ENCODE measurements around the gene GGA3.

The GGA3 gene

DNA sequence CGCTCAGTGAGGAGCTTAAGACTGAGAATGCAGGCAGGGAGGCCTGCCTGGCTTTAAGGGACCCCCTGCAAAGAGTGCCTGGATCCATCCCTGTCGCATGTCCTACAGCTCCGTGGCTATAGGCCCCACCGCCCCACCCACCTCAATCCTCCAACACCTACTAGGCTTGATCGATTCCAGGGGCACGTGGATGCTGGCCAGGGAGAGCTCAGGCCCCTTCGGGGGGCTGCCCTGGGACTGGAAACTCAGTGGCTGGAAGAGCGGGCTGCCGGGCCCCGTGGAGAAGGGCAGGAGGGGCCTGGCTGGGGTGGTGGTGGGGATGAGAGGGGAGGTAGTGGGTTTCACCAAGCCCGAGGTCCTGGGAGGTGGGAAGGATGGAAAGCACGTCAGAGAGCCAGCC, 22.2 kb downstream of the GGA3 start:
- TF ChIP-seq CTCF (IDR thresholded peaks at IDR 0.05; ENCODE audit: low read depth, low read length, missing control alignments): no peak
- DNase-seq (ENCODE audit: extremely low read depth, low read depth): no peak
- H3K4me3 ChIP-seq (replicated peaks; ENCODE audit: low read depth, low read length): no peak overlapping the region

GRCh38 chr17:75238684-75239191, 22.7 kb downstream of the GGA3 start:
- no peak overlapping the region for H3K4me3 ChIP-seq (replicated peaks; ENCODE audit: low read depth, low read length)
- TF ChIP-seq CTCF (IDR thresholded peaks at IDR 0.05; ENCODE audit: low read depth, low read length, missing control alignments): peak; percentile 93
- no peak for DNase-seq (ENCODE audit: extremely low read depth, low read depth)

DNA sequence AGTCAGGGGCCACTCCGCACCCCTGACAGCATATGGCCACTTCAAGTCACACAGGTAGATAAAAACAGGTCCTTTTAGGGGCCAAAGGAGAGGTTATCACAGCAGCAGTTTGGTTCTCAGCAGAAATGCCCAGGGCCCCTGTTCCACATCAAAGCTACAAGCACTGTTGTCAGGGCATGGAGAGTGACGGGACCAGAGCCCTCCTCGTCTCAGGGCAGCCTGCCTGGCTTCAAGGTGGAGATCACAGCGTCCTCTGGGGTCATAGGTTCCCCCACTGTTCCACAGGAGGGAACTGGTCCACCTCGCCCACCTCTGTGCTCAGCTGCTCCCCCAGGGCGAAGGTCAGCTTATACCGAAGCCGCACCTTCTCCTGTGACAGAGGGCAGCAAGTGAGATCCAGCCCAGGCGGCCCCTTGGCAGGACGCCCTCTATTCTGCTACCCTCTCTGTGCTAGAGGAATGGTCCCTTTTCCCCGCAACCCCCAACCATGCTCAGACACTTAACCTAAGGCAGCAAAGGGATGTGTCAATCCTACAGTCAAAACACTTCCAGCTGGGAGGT, 23.3 kb downstream of the GGA3 start:
- no peak overlapping the region for H3K4me3 ChIP-seq (replicated peaks; ENCODE audit: low read depth, low read length)
- no peak for TF ChIP-seq CTCF (IDR thresholded peaks at IDR 0.05; ENCODE audit: low read depth, low read length, missing control alignments)
- DNase-seq (ENCODE audit: extremely low read depth, low read depth): no peak

DNA sequence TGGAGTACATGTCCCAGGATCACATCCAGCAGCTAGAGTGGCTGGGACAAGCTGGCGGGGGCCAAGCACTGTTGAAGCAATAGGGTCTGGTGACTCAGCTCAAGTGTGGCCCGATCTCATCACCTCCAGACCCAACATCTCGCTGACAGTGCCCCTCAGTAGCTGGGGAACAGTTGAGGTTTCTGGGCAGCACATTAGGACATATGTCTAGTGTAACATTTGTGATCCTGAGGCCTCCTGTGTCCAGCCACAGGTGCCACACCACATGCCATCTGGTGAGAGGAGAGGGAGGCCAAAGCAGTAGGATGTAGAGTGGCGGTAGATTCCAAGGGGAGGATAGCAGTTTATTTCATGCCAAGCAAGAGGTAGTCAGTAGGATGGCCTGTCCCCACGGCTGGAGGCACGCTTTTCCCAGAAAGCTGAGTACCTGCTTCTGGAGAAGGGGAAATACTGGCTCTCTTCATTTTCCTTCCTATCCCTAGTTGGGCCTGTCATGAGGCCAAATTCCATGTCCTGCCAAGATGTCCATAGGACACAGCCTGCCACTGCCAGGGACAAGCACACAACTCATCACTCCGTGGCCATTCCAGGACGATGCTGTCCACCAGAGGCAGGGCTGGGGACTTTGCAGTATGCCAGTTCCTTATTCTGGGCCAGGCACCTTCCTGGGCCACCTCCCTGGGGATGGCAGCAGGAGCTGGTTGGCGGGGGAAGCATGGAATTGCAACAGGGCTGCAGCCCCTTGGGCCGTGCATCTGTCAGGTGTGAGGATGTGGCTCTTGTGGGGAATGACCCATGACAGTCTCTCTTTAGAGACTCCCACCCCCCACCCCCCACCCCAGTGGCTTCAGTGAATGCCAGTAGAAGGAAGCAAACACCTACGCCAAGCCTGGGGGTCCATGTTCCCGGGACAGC, 24.0 kb downstream of the GGA3 start:
- no peak for TF ChIP-seq CTCF (IDR thresholded peaks at IDR 0.05; ENCODE audit: low read depth, low read length, missing control alignments)
- no peak for DNase-seq (ENCODE audit: extremely low read depth, low read depth)

DNA sequence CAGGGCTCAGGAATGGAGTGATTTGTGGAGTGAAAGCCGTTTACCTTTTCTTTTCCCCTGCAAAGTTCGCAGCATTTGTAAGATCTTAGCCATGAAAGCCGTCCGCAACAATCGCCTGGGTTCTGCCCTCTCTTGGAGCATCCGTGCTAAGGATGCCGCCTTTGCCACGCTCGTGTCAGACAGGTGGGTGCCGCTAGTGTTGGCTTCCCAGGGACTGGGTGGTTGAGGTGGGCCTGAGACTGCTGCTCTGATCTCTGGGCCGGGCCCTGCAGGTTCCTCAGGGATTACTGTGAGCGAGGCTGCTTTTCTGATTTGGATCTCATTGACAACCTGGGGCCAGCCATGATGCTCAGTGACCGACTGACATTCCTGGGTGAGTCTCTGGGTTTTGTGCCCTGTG, 28.6 kb downstream of the GGA3 start:
- no peak for DNase-seq (ENCODE audit: extremely low read depth, low read depth)
- no peak for TF ChIP-seq CTCF (IDR thresholded peaks at IDR 0.05; ENCODE audit: low read depth, low read length, missing control alignments)
- no peak overlapping the region for H3K4me3 ChIP-seq (replicated peaks; ENCODE audit: low read depth, low read length)

More for the DNA sequence above, 24.0 kb downstream of the GGA3 start:
- H3K4me3 ChIP-seq (replicated peaks; ENCODE audit: low read depth, low read length): no peak overlapping the region

DNA sequence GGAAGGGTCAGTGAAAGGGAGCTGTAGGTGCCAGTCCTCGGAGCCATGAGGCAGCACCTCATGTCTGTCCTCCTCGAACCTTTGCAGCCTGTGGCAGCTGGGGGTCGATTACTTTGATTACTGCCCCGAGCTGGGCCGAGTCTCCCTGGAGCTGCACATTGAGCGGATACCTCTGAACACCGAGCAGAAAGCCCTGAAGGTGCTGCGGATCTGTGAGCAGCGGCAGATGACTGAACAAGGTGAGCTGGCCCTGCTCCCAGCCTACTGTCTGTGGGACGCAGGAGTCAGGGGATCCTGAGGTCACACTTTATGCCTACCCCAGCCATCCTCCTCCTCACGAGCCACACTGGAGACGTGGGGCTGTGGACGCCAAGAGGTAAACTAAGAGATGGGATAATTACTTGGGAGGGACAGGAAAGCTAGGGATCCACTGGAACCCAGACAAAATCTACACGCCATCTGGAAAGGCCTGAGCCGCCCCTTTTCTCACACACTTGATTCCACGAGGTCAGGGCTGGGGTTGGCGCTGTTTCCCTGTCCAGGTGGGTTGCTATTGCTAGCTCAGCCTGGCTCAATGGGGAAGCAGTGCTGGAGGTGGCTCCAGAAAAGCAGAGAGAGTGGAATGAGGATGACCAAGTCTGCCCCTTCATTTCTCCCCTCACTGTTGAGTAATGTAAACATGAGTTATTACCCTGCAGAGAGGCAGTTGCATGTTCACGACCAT, 29.5 kb downstream of the GGA3 start:
- no peak for DNase-seq (ENCODE audit: extremely low read depth, low read depth)
- TF ChIP-seq CTCF (IDR thresholded peaks at IDR 0.05; ENCODE audit: low read depth, low read length, missing control alignments): no peak
- H3K4me3 ChIP-seq (replicated peaks; ENCODE audit: low read depth, low read length): no peak overlapping the region
